AG09319 (cell line): ENCODE measurements around the gene SLC25A26.
"Not testable (repeated sequence)": the region's sequence is repeated elsewhere in the genome, so short reads cannot be mapped to it uniquely, and the experiment has no call there.

Experiments used
- DNase-seq: peaks from one replicate; pipeline ENCODE4 v3.0.0-alpha.2; 2010; ENCODE audit warnings: low read depth; ENCODE audit errors: extremely low read depth
- TF ChIP-seq, protein P1 (sequence below): IDR thresholded peaks from 2 replicates; pipeline ENCODE4 v1.5.1; 2011; ENCODE audit warnings: low read depth, mild to moderate bottlenecking, inconsistent platforms, low read length, moderate library complexity

The SLC25A26 gene

DNA sequence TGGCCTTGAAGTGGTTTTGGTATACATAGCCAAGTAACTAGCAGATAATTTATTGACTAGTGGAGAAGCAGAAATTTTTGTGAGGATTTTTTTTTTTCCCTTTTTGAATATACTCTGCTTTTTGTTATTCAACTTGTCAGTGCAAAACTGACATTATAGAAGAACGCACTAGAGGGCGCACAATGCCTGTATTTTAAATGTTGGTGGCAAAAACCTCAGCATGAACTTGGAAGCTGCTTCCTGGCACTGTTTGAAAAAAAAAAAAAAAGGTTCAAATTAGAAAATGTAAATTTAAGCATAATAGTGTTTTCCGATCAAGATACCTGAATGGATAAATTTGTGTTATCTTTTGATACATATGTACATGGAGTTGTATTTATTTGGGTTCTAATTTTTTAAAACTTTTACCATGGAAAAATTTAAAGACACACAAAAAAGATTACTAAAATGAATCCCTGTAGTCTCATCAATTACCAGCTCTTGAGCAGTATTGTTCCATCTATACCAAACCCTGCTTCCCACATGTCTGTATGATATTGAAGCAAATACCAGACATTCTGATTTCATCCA is 56.0 kb downstream of the SLC25A26 start:
- DNase-seq = peak; percentile 52
- TF ChIP-seq, protein P1, sequence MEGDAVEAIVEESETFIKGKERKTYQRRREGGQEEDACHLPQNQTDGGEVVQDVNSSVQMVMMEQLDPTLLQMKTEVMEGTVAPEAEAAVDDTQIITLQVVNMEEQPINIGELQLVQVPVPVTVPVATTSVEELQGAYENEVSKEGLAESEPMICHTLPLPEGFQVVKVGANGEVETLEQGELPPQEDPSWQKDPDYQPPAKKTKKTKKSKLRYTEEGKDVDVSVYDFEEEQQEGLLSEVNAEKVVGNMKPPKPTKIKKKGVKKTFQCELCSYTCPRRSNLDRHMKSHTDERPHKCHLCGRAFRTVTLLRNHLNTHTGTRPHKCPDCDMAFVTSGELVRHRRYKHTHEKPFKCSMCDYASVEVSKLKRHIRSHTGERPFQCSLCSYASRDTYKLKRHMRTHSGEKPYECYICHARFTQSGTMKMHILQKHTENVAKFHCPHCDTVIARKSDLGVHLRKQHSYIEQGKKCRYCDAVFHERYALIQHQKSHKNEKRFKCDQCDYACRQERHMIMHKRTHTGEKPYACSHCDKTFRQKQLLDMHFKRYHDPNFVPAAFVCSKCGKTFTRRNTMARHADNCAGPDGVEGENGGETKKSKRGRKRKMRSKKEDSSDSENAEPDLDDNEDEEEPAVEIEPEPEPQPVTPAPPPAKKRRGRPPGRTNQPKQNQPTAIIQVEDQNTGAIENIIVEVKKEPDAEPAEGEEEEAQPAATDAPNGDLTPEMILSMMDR = peak; percentile 52

DNA sequence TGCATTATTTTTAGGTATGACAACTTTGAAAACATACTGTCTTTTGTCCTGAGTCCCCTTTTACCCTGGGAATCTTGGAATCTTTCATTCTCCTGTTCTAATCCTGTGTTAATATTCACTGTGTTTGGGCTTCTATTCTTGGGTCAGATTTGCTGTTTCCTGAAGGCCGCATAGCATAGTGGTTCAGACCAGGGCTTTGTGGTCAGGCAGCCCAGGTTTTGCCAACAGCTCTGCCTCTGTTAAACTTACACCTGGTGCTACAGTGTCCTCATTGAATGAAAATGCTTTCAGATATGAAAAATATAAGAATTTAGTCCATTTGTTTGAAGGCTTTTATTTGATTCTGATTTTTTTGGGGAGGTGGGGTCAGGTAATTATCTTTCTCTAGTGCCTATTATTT is 58.4 kb downstream of the SLC25A26 start:
- TF ChIP-seq, protein P1 = no peak
- DNase-seq = no peak

DNA sequence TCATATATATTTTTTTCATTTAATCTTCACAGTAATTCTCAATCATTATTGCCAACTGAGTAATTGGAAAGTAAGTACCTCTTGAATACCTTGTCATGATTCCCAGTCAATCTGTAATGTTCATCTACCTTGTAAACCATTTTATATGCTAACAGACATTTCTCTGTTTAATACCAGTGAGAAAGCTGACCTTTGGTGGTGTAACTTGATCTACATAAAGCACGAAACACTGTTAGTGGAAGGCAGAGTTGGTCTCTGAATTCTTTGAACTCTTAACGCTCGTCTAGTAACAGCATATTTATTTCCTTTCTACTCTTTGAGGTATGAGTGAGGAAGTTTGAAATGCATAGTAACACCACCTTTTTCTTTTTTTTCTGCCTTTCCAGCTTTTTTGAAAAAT is 59.5 kb downstream of the SLC25A26 start:
- DNase-seq = no peak
- TF ChIP-seq, protein P1 = no peak

DNA sequence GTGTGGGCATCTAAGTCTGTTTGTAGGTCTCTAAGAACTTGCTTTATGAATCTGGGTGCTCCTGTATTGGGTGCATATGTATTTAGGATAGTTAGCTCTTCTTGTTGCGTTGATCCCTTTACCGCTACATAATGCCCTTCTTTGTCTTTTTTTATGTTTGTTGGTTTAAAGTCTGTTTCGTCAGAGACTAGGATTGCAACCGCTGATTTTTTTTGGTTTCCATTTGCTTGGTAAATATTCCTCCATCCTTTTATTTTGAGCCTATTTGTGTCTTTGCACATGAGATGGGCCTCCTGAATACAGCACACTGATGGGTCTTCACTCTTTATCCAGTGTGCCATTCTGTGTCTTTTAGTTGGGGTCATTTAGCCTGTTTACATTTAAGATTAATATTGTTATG is 71.1 kb downstream of the SLC25A26 start:
- DNase-seq = not testable (repeated sequence)

DNA sequence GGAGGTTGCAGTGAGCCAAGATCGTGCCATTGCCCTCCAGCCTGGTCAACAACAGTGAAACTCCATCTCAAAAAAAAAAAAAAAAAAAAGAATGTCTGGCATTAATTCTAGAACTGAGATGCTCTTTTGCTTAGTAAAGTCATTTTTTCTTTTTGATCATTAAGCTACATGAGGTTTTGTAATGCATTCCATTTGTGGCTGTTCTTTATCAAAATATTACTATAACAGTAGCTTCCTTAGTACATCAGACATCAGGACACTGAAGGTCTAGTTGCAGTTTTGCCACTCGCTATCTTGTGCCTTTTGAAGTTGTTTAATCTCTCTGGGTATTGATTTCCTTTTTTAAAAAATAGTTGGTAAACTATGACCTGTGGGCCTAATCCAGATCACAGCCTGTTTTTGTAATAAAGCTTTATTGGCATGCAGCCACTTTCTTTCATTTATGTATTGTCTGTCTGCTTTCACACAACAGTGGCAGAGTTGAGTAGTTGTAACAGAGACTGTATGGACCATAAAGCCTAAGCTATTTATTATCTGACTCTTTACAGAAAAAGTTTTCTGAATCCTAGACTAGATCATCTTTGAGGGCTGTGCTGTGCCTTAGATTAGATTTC is 76.6 kb downstream of the SLC25A26 start:
- TF ChIP-seq, protein P1 = no peak
- no peak for DNase-seq

DNA sequence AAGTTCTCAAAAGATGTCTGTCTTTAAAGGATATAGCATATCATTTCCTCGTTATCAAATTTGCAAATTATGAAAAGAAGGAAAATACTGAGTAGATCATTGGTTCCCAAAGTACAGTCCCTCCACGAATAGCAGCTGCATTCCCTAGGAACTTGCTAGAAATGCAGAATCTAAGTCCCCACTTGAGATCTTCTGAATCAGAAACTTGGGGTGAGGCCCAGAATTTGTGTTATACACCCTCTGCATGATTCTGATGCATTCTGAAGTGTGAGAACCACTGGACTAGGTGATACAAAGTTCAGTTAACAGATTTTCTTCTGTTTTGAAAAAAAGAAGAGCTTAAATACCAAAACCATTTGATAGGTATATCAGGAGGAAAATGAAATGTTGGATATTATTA is 77.1 kb downstream of the SLC25A26 start:
- TF ChIP-seq, protein P1 = no peak
- peak; percentile 15 for DNase-seq

DNA sequence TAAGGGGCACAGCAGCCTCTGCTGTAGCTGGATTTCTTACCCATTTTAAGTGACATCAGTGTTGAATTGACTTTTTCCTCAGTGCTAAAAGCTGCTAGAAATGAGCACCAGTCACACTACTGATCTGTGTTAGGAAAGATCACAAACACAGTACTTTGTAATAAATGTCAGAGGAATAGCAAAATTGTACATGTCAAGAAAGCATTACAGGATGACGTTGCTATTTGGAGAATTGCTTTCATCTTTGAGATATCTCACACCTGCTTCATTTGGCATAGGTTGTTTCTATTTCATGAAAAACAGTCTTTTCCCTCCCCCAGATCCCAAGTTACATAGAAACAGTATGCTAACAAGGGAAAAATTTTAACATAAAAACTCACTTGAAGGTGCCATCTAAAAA is 77.8 kb downstream of the SLC25A26 start:
- TF ChIP-seq, protein P1 = no peak

DNA sequence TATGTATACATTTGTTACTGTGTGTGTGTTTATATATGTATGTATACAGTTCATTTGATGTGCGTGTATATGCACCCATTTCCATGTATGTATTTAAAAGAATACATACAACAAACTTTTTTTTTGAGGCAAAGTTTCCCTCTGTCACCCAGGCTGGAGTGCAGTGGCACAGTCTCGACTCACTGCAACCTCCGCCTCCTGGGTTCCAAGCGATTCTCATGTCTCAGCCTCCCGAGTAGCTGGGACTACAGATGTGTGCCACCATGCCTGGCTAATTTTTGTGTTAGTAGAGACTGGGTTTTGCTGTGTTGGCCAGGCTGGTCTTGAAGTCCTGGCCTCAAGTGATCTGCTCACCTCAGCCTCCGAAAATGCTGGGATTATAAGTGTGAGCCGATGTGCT is 78.3 kb downstream of the SLC25A26 start:
- DNase-seq = not testable (repeated sequence)

More for the DNA sequence above, 77.8 kb downstream of the SLC25A26 start:
- DNase-seq = no peak
